Heart left ventricle (tissue), 13 donors: ENCODE measurements around the gene PPAN.

Experiments
- CTCF ChIP-seq, 12 donors: fragments of 200-600 bp; sonication (generic) in 4 of 12; IDR thresholded peaks; one replicate each; pipeline versions ENCODE4 v1.5.0 to v1.8.0; 2018 to 2022; ENCODE audit warnings: antibody characterized with exemption in 12 of 12, mild to moderate bottlenecking in 5 of 12
- POLR2A ChIP-seq, 2 donors: fragments of 450-650 bp; IDR thresholded peaks; one replicate each; pipeline ENCODE4 v1.6.1; 2017; ENCODE audit warnings: antibody characterized with exemption in 2 of 2, mild to moderate bottlenecking in 2 of 2, moderate library complexity in 2 of 2
- donor health status: ischemic (EF 13 %, LVEDD 7.1; RV severe dilation, severe dysfunction).
- donor health status: DM: no; HTN: yes; CAD: no.
- donor health status: DM: no; HTN: no; CAD: no.
- donor health status: ischemic (EF 25% LVEDD 6.9; RV normal size, moderate dysfunction).
- donor health status: ischemic (EF 25% LVEDD 5.7; RV mildly dilated, moderate dysfunction).
- donor health status: ischemic (EF 35%, LVEDD 5.7; RV mildly dilated, moderate dysfunction).
- donor health status: nonischemic (EF 11% LVEDD 7.7; RV severe dilation, severe dysfunction).
- donor health status: DM: yes; HTN: yes; CAD: no.
- donor health status: PGD.
- donor health status: ischemic (EF 29% LVEDD 5.4; RV normal size, mild dysfunction).
- donor health status: nonischemic (EF 23%, LVEDD 6.1; RV moderate dilation, normal function).

- TF ChIP-seq POLR2A (IDR thresholded peaks at IDR 0.05) (no peak), CTCF (IDR thresholded peaks at IDR 0.05) (no peak)
Observed at GRCh38 chr19:10142701-10143375, 36.7 kb downstream of the PPAN start.
